Panc1 (cell line): ENCODE data around the gene RSPO3. TPM values are rescaled to one million over a fixed set of nuclear protein-coding genes. Genes with fewer than 3 reads are reported as not detected.

Source experiments
- ATAC-seq: fragments of 200-7000 bp; cut with Tn5 transposase; 2 replicates; pipeline ENCODE4 v1.9.1; 2020; ENCODE audit warnings: mild to moderate bottlenecking, moderate library complexity
- BruUV-seq: library from RNA; stranded (reverse); fragments of 400-500 nt; replicated peaks from 2 replicates; lab custom pipeline; 2021; lab: Mats Ljungman, UMichigan
- CTCF ChIA-PET: fragments of 300-600 bp; sonication (Branson Sonifier 250); formaldehyde crosslinking; loops from one replicate; lab custom pipeline; 2022; ENCODE audit warnings: antibody characterized with exemption; lab: Charles Lee
- POLR2A ChIA-PET: fragments of 300-600 bp; sonication (Branson Sonifier 250); formaldehyde crosslinking; loops from one replicate; lab custom pipeline; 2022; ENCODE audit warnings: antibody characterized with exemption; lab: Charles Lee
- DNase-seq: peaks from one replicate; pipeline ENCODE4 v3.0.0-alpha.2; 2010; ENCODE audit warnings: low read depth, low spot score
- H3K27ac ChIP-seq: 2 replicates; pipeline ENCODE4 v1.5.1; 2011; ENCODE audit warnings: mild to moderate bottlenecking, low read length, inconsistent platforms
- H3K27me3 ChIP-seq: fragments of 200-500 bp; sonication (Bioruptor generic); 2 replicates; pipeline ENCODE4 v1.6.0; 2014; ENCODE audit warnings: low read length, inconsistent platforms; ENCODE audit not compliant: control insufficient read depth, insufficient read depth
- H3K36me3 ChIP-seq: fragments of 200-500 bp; sonication (Bioruptor generic); 2 replicates; pipeline ENCODE4 v1.5.1; 2014; ENCODE audit warnings: inconsistent platforms, mild to moderate bottlenecking, low read length, moderate library complexity; ENCODE audit not compliant: control insufficient read depth, insufficient read depth
- H3K4me1 ChIP-seq: 2 replicates; pipeline ENCODE4 v1.5.1; 2011; ENCODE audit warnings: inconsistent platforms, mild to moderate bottlenecking, low read length, moderate library complexity; ENCODE audit not compliant: control insufficient read depth, insufficient read depth
- H3K4me3 ChIP-seq, 2 experiments: 2 replicates each; pipeline ENCODE4 v1.5.1; 2011 to 2012; ENCODE audit warnings: low read depth in 2 of 2, low read length in 2 of 2, mild to moderate bottlenecking in 2 of 2, inconsistent platforms in 1 of 2, moderate library complexity in 1 of 2
- H3K9me3 ChIP-seq: fragments of 200-500 bp; sonication (Bioruptor generic); 2 replicates; pipeline ENCODE4 v1.5.1; 2014; ENCODE audit warnings: low read depth, mild to moderate bottlenecking, inconsistent platforms, low read length, moderate library complexity; ENCODE audit not compliant: control insufficient read depth, insufficient read depth
- CTCF ChIP-seq: fragments of 450-650 bp; IDR thresholded peaks from 2 replicates; pipeline ENCODE4 v1.5.1; 2017; ENCODE audit warnings: mild to moderate bottlenecking
- POLR2AphosphoS5 ChIP-seq: IDR thresholded peaks from 2 replicates; pipeline ENCODE4 v1.6.1; 2012; ENCODE audit warnings: mild to moderate bottlenecking, low read depth, low read length, moderate library complexity
- REST ChIP-seq, 2 experiments: IDR thresholded peaks; 2 replicates each; pipeline ENCODE4 v1.6.1; 2011 to 2012; ENCODE audit warnings: low read depth in 2 of 2, control low read depth in 1 of 2, low read length in 1 of 2, mild to moderate bottlenecking in 1 of 2, moderate library complexity in 1 of 2; ENCODE audit not compliant: insufficient read depth in 1 of 2
- SIN3A ChIP-seq: IDR thresholded peaks from 2 replicates; pipeline ENCODE4 v1.6.1; 2012; ENCODE audit warnings: low read depth, mild to moderate bottlenecking, low read length, moderate library complexity, borderline replicate concordance; ENCODE audit not compliant: insufficient read depth
- TCF7L2 ChIP-seq: IDR thresholded peaks from 2 replicates; pipeline ENCODE4 v1.6.1; 2011; ENCODE audit warnings: mild to moderate bottlenecking, low read depth, low read length, inconsistent platforms
- in situ Hi-C: cut with HindIII; loops from 2 replicates; pipeline ENCODE4 v1.10.0; 2016; ENCODE audit warnings: low sequenced_read_pairs, low pct_unique_long_range_greater_than_20kb
- intact Hi-C: fragments of 100-400 bp; cut with micrococcal nuclease; formaldehyde crosslinking; loops from one replicate; pipeline ENCODE4 v1.10.0; 2022; ENCODE audit not compliant: unreplicated experiment
- total RNA-seq: library from RNA; stranded (reverse); gene quantifications from one replicate; pipeline ENCODE4 v1.2.1, GENCODE V29; 2021; ENCODE audit not compliant: unreplicated experiment

The RSPO3 gene
- total RNA-seq, 1 experiment from 2014 or later: not detected

GRCh38 chr6:127178746-127179145 is 60.3 kb downstream of the RSPO3 start:
- in situ Hi-C loops (no loop called here), intact Hi-C loops (no loop called here)
- ChIA-PET CTCF (no interaction called here), POLR2A (no interaction called here)
- Histone ChIP-seq H3K27me3 (peaks cover 6% of the 10 kb centered on the region; the same call in 1 of the 2 replicates), H3K4me3 (no peak overlapping the region), H3K4me1 (no peaks in the 10 kb centered on the region), H3K36me3 (no peaks in the 10 kb centered on the region), H3K27ac (no peak overlapping the region), H3K9me3 (no peaks in the 10 kb centered on the region)
- ATAC-seq (no peak), DNase-seq (no peak)
- TF ChIP-seq REST (IDR thresholded peaks at IDR 0.05; ENCODE audit: insufficient read depth in 1 of 2, low read depth in 2 of 2, low read length in 1 of 2) (no peak), CTCF (no peak), SIN3A (no peak), TCF7L2 (no peak), POLR2AphosphoS5 (no peak)
- BruUV-seq: no TSS peak

GRCh38 chr6:127180426-127180825 is 62.0 kb downstream of the RSPO3 start:
- TF ChIP-seq SIN3A (no peak), CTCF (no peak), POLR2AphosphoS5 (no peak), REST (IDR thresholded peaks at IDR 0.05; ENCODE audit: insufficient read depth in 1 of 2, low read depth in 2 of 2, low read length in 1 of 2) (no peak), TCF7L2 (no peak)
- in situ Hi-C loops: no loop called here
- Histone ChIP-seq H3K4me1 (no peaks in the 10 kb centered on the region), H3K27me3 (peaks cover 6% of the 10 kb centered on the region; the same call in 1 of the 2 replicates), H3K27ac (no peak overlapping the region), H3K36me3 (no peaks in the 10 kb centered on the region), H3K9me3 (no peaks in the 10 kb centered on the region), H3K4me3 (no peak overlapping the region)
- ChIA-PET POLR2A (no interaction called here), CTCF (no interaction called here)
- BruUV-seq: no TSS peak
- no peak for DNase-seq
- no peak for ATAC-seq
- intact Hi-C loops: no loop called here
